Stimulated activated CD4-positive, alpha-beta T cell treated with anti-CD3 and anti-CD28 coated beads, Interleukin-12 subunit alpha, Interleukin-12 subunit beta, amount 100 ng/mL, for 24 hours (primary cell): ENCODE results near the gene NINJ2.
"Not testable (repeated sequence)": the region's sequence is repeated elsewhere in the genome, so short reads cannot be mapped to it uniquely, and the experiment has no call there.

ENCODE experiments used
- DNase-seq, 2 experiments: peaks; one replicate each; pipeline ENCODE4 v3.0.0-alpha.2; 2020; ENCODE audit warnings: low read depth in 2 of 2

NINJ2 gene

GRCh38 chr12:641321-641720, 21.9 kb downstream of the NINJ2 start:
- DNase-seq = not testable (repeated sequence)

GRCh38 chr12:640773-641172, 22.5 kb downstream of the NINJ2 start:
- no peak for DNase-seq

GRCh38 chr12:639988-640387, 23.3 kb downstream of the NINJ2 start:
- no peak for DNase-seq

- no peak for DNase-seq
These were observed 23.7 kb downstream of the NINJ2 start for GRCh38 chr12:639566-639965.

GRCh38 chr12:638953-639557, 24.2 kb downstream of the NINJ2 start:
- DNase-seq = no peak

- no peak for DNase-seq
These were observed 26.6 kb downstream of the NINJ2 start for GRCh38 chr12:636632-637031.

- no peak for DNase-seq
These were observed 29.5 kb downstream of the NINJ2 start for GRCh38 chr12:633731-634130.

- no peak for DNase-seq
These were observed 31.0 kb downstream of the NINJ2 start for GRCh38 chr12:632102-632696.

GRCh38 chr12:630656-631632, 32.3 kb downstream of the NINJ2 start:
- peak; percentile 37 to 59 for DNase-seq

GRCh38 chr12:628742-629078, 34.5 kb downstream of the NINJ2 start:
- not testable (repeated sequence) for DNase-seq

GRCh38 chr12:627863-628741, 35.1 kb downstream of the NINJ2 start:
- DNase-seq = no peak

GRCh38 chr12:627285-627684, 36.0 kb downstream of the NINJ2 start:
- DNase-seq = no peak

GRCh38 chr12:625998-626397, 37.2 kb downstream of the NINJ2 start:
- no peak for DNase-seq

GRCh38 chr12:623865-624372, 39.3 kb downstream of the NINJ2 start:
- no peak for DNase-seq

GRCh38 chr12:623172-623864, 39.9 kb downstream of the NINJ2 start:
- no peak for DNase-seq

- DNase-seq = no peak
These were observed 40.8 kb downstream of the NINJ2 start for GRCh38 chr12:622416-622815.

GRCh38 chr12:619346-619745, 43.9 kb downstream of the NINJ2 start:
- DNase-seq = no peak

GRCh38 chr12:618605-619004, 44.6 kb downstream of the NINJ2 start:
- DNase-seq = no peak

- DNase-seq = no peak
These were observed 45.8 kb downstream of the NINJ2 start for GRCh38 chr12:617304-617915.

GRCh38 chr12:615620-616019, 47.6 kb downstream of the NINJ2 start:
- no peak for DNase-seq
